Measurements from ENCODE around the gene SMLR1.

DNA sequence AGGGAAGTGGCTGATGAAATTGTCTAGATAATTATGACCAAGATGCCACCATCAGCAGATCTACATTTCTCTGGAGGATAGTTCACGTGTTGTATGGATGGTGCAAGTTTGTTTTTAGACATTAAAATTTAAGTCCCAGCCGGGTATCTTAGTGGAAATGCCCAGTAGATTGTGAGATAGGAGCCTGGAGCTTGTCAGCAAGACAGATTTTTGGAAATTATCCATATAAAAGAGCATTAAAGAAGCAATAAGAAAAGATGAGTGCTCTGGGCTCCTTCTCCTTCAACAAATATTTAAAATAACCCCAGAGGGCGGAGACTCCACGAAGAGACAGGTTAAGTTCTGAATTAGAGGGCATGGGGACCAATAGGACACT, 47.6 kb upstream of the SMLR1 start:
- TF ChIP-seq, protein P1, sequence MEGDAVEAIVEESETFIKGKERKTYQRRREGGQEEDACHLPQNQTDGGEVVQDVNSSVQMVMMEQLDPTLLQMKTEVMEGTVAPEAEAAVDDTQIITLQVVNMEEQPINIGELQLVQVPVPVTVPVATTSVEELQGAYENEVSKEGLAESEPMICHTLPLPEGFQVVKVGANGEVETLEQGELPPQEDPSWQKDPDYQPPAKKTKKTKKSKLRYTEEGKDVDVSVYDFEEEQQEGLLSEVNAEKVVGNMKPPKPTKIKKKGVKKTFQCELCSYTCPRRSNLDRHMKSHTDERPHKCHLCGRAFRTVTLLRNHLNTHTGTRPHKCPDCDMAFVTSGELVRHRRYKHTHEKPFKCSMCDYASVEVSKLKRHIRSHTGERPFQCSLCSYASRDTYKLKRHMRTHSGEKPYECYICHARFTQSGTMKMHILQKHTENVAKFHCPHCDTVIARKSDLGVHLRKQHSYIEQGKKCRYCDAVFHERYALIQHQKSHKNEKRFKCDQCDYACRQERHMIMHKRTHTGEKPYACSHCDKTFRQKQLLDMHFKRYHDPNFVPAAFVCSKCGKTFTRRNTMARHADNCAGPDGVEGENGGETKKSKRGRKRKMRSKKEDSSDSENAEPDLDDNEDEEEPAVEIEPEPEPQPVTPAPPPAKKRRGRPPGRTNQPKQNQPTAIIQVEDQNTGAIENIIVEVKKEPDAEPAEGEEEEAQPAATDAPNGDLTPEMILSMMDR (conservative IDR thresholded peaks at IDR 0.05) = no peak
- no peak for TF ChIP-seq EZH2 (IDR thresholded peaks at IDR 0.05; ENCODE audit: low read depth)
